Measurements from ENCODE around the gene ANKRD34B.

- TF ChIP-seq FOSL1 (IDR thresholded peaks at IDR 0.05; ENCODE audit: low read depth) (no peak), POLR2A (IDR thresholded peaks at IDR 0.05; ENCODE audit: borderline replicate concordance, extremely low read depth, insufficient read depth, insufficient read length) (no peak), YY1 (IDR thresholded peaks at IDR 0.05; ENCODE audit: extremely low read depth, insufficient replicate concordance, low read depth, low read length) (no peak), CTCF (IDR thresholded peaks at IDR 0.05 in 2 of 3, conservative IDR thresholded peaks at IDR 0.05 in 1 of 3; ENCODE audit: borderline replicate concordance in 1 of 3, insufficient read depth in 1 of 3, low read depth in 2 of 3, low read length in 2 of 3) (no peak), EZH2 (IDR thresholded peaks at IDR 0.05) (no peak)
Measured at GRCh38 chr5:80592105-80592504, 22.0 kb upstream of the ANKRD34B start.

Data from HCT116 (cell line).